Right ventricle myocardium superior (tissue), 1 donor: Measurements from ENCODE around the gene MAMDC4. TPM values are rescaled to one million over a fixed set of nuclear protein-coding genes. Genes with fewer than 3 reads are reported as not detected.
A peak's percentile ranks its signal among the peaks of the same experiment; 100 is the strongest.

Experiments
- ATAC-seq: fragments of 200-7000 bp; cut with Tn5 transposase; one replicate; pipeline ENCODE4 v1.9.1; 2020; ENCODE audit warnings: mild to moderate bottlenecking; ENCODE audit not compliant: poor library complexity
- DNase-seq: peaks from one replicate; pipeline ENCODE4 v3.0.0-alpha.2; 2020
- intact Hi-C: fragments of 100-400 bp; cut with DNase I; formaldehyde crosslinking; loops from one replicate; pipeline ENCODE4 v1.11.2; 2022
- microRNA-seq: library from miRNA; unstranded; fragments of <30 nt; microRNA quantifications from one replicate; pipeline ENCODE4 v1.2.0, GENCODE V29; 2020
- total RNA-seq: library from RNA; stranded (reverse); fragmentation: NEBNext Ultra II Directional; extraction: Animal tissue kit (Norgen Biotek cat#: 25700); gene quantifications from one replicate; pipeline ENCODE4 v1.2.1, GENCODE V29; 2021
- donor health status: DM: no; HTN: yes; CAD: no; lungs with severe emphysema.

MAMDC4 gene
- total RNA-seq, 1 donor from 2014 or later: 13.2 TPM

GRCh38 chr9:136900988-136901515 is 48.9 kb downstream of the MAMDC4 start:
- ATAC-seq (no peak), DNase-seq (no peak)
- intact Hi-C loops: no loop called here

- ATAC-seq: peak; percentile 38
- intact Hi-C loops: no loop called here
- no peak for DNase-seq
Observed at GRCh38 chr9:136901516-136902258, 49.5 kb downstream of the MAMDC4 start.

DNA sequence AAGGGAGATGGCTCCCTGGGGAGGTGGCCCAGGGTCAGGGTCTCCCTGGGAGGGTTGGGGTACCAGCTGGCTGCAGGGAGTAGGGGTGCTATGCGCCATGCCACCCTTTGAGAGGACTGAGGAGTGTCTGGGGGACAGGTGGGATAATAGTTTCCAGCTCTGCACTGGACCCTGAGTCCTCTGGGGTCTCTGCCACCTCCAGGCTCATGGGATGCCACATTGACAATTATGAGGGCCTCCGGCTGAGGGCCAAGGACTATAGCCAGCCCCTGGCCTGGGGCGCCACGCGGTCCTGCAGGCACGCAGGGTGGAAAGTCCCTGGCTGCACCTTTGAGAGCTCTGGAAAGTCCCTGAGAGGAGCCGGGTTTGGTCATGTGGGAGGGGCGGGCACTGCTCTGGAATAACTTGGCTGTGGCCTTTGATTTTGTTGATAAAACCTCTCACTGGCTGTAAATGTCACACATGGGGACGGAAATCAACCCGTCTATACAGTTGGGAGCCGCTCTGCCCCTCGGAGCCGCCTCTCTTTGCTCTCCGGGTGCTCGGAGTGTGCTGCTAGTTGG is 50.2 kb downstream of the MAMDC4 start:
- peak; percentile 91 for ATAC-seq
- intact Hi-C loops: no loop called here
- peak; percentile 74 for DNase-seq

DNA sequence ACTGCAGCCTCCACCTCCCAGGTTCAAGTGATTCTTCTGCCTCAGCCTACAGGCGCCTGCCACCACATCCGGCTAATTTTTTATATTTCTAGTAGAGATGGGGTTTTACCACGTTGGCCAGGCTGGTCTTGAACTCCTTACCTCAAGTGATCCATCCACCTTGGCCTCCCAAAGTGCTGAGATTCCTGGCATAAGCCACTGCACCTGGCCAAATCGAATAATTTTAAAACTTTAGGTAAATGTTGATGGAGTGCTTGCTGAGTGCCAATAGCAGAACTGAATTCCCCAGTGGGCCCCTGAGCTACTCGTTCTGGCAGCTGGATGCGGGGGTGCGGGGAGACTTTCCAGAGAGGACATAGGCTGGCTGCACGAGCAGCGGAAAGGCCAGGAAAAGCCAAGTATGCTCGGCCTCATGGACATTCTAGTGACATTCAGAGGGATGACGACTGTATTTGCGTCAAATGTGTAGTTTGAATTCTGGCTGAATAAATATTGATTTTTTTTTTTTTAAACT is 51.0 kb downstream of the MAMDC4 start:
- DNase-seq: peak; percentile 58
- peak; percentile 47 for ATAC-seq
- intact Hi-C loops: no loop called here

- no peak for DNase-seq
- ATAC-seq: no peak
- intact Hi-C loops: no loop called here
Observed at GRCh38 chr9:136906266-136906665, 54.1 kb downstream of the MAMDC4 start.

- DNase-seq: no peak
- no peak for ATAC-seq
Observed at GRCh38 chr9:136907011-136907914, 55.1 kb downstream of the MAMDC4 start.

More at GRCh38 chr9:136907011-136907914, 55.1 kb downstream of the MAMDC4 start:
- intact Hi-C loops: no loop called here

Small RNA genes lying within 50 kb of the gene (microRNA-seq; reads per million reads assigned to microRNA genes)
- not detected for gene MIR4292
- gene MIR4479: not detected

Other genes starting within 250 kb of the MAMDC4 start
- gene EGFL7, start 189.4 kb upstream of the MAMDC4 start, total RNA-seq: 61.5 TPM
- 48.6 TPM for gene AGPAT2, start 164.9 kb upstream of the MAMDC4 start, total RNA-seq
- gene DIPK1B, start 139.8 kb upstream of the MAMDC4 start, total RNA-seq: 15.1 TPM
- gene LCN10, start 109.4 kb upstream of the MAMDC4 start, total RNA-seq: 7.7 TPM
- 13.0 TPM for gene LCN6, start 103.8 kb upstream of the MAMDC4 start, total RNA-seq
- not detected for gene LCN8, start 94.1 kb upstream of the MAMDC4 start, total RNA-seq
- gene LCN15, start 87.8 kb upstream of the MAMDC4 start, total RNA-seq: not detected
- gene TMEM141, start 61.0 kb upstream of the MAMDC4 start, total RNA-seq: 70.9 TPM
- 1.5 TPM for gene CCDC183, start 56.0 kb upstream of the MAMDC4 start, total RNA-seq
- gene RABL6, start 44.4 kb upstream of the MAMDC4 start, total RNA-seq: 68.0 TPM
- 7.3 TPM for gene AJM1, start 9.9 kb upstream of the MAMDC4 start, total RNA-seq
- 345 TPM for gene PHPT1, start 2.9 kb upstream of the MAMDC4 start, total RNA-seq
- gene EDF1, start 14.0 kb downstream of the MAMDC4 start, total RNA-seq: 325 TPM
- gene TRAF2, start 34.2 kb downstream of the MAMDC4 start, total RNA-seq: 9.1 TPM
- 142 TPM for gene FBXW5, start 92.4 kb downstream of the MAMDC4 start, total RNA-seq
- gene C8G, start 92.9 kb downstream of the MAMDC4 start, total RNA-seq: 1.1 TPM
- 2.1 TPM for gene LCN12, start 99.9 kb downstream of the MAMDC4 start, total RNA-seq
- 6,152 TPM for gene PTGDS, start 125.2 kb downstream of the MAMDC4 start, total RNA-seq
- 9.7 TPM for gene LCNL1, start 130.6 kb downstream of the MAMDC4 start, total RNA-seq
- 19.4 TPM for gene PAXX, start 140.1 kb downstream of the MAMDC4 start, total RNA-seq
- gene CLIC3, start 144.2 kb downstream of the MAMDC4 start, total RNA-seq: 2.7 TPM
- gene ABCA2, start 175.9 kb downstream of the MAMDC4 start, total RNA-seq: 26.7 TPM
- not detected for gene FUT7, start 179.7 kb downstream of the MAMDC4 start, total RNA-seq
- 59.1 TPM for gene NPDC1, start 193.8 kb downstream of the MAMDC4 start, total RNA-seq
- gene ENTPD2, start 201.7 kb downstream of the MAMDC4 start, total RNA-seq: 1.9 TPM
- gene SAPCD2, start 218.2 kb downstream of the MAMDC4 start, total RNA-seq: 0.22 TPM
- gene UAP1L1, start 225.2 kb downstream of the MAMDC4 start, total RNA-seq: 11.3 TPM
- gene MAN1B1, start 234.6 kb downstream of the MAMDC4 start, total RNA-seq: 20.3 TPM